H1 (cell line): Measurements from ENCODE around the gene AK5. TPM values are rescaled to one million over a fixed set of nuclear protein-coding genes. Genes with fewer than 3 reads are reported as not detected.

Experiments used
- CTCF ChIA-PET: fragments of 300-600 bp; sonication (Branson Sonifier 250); formaldehyde crosslinking; loops from one replicate; lab custom pipeline; 2021; ENCODE audit not compliant: partially characterized antibody; lab: Charles Lee
- POLR2A ChIA-PET: fragments of 300-600 bp; sonication (Branson Sonifier 250); formaldehyde crosslinking; loops from one replicate; lab custom pipeline; 2021; ENCODE audit warnings: inconsistent platforms; ENCODE audit not compliant: partially characterized antibody; lab: Charles Lee
- DNase-seq, 2 experiments: peaks; one replicate each; pipeline versions ENCODE4 v3.0.0 to v3.0.0-alpha.2; 2010 to 2022; ENCODE audit warnings: low spot score in 2 of 2, low read depth in 1 of 2, mixed read lengths in 1 of 2
- FAIRE-seq: peaks from 2 replicates; lab custom pipeline; 2011; peaks lifted over from hg19 to GRCh38; lab: Jason Lieb, UNC
- H2AFZ ChIP-seq: 2 replicates; pipeline ENCODE4 v1.8.1; 2012; ENCODE audit warnings: low read length, inconsistent platforms
- H2AK5ac ChIP-seq: 2 replicates; pipeline ENCODE4 v1.6.1; 2013; ENCODE audit warnings: low read depth, low read length
- H2BK120ac ChIP-seq: replicated peaks from 2 replicates; pipeline ENCODE3; 2013; ENCODE audit warnings: low read depth, low read length, inconsistent platforms
- H2BK12ac ChIP-seq: 2 replicates; pipeline ENCODE4 v1.6.1; 2013; ENCODE audit warnings: low read depth, low read length
- H2BK15ac ChIP-seq: 2 replicates; pipeline ENCODE4 v1.6.1; 2013; ENCODE audit warnings: low read length
- H2BK20ac ChIP-seq: 2 replicates; pipeline ENCODE4 v1.6.1; 2013; ENCODE audit warnings: low read length
- H2BK5ac ChIP-seq: 2 replicates; pipeline ENCODE4 v1.6.1; 2013; ENCODE audit warnings: low read depth, low read length
- H3K14ac ChIP-seq: 2 replicates; pipeline ENCODE4 v1.6.1; 2013; ENCODE audit warnings: inconsistent platforms; ENCODE audit not compliant: insufficient read length
- H3K18ac ChIP-seq: 2 replicates; pipeline ENCODE4 v1.6.1; 2013; ENCODE audit warnings: low read length; ENCODE audit errors: extremely low read depth
- H3K23ac ChIP-seq: 2 replicates; pipeline ENCODE4 v1.6.1; 2013; ENCODE audit warnings: inconsistent platforms; ENCODE audit not compliant: insufficient read length
- H3K23me2 ChIP-seq: 2 replicates; pipeline ENCODE4 v1.6.1; 2013; ENCODE audit warnings: low read depth, low read length
- H3K27ac ChIP-seq: 2 replicates; pipeline ENCODE4 v1.6.1; 2011; ENCODE audit warnings: low read depth, low read length, inconsistent platforms
- H3K27me3 ChIP-seq, 4 experiments: replicated peaks in 1 of 4; 1 replicate in 1 of 4; 2 replicates in 3 of 4; pipeline versions ENCODE4 v1.6.1 to v1.8.1; 2011 to 2013; ENCODE audit warnings: low read length in 3 of 4, mild to moderate bottlenecking in 3 of 4, inconsistent platforms in 2 of 4, mixed read lengths in 2 of 4, moderate library complexity in 1 of 4; ENCODE audit not compliant: control insufficient read depth in 3 of 4, insufficient read depth in 3 of 4; ENCODE audit errors: extremely low read depth in 1 of 4
- H3K36me3 ChIP-seq, 4 experiments: 2 replicates each; pipeline versions ENCODE4 v1.6.1 to v1.8.1; 2011 to 2013; ENCODE audit warnings: mild to moderate bottlenecking in 4 of 4, low read length in 3 of 4, moderate library complexity in 2 of 4, control low read depth in 1 of 4, inconsistent platforms in 1 of 4; ENCODE audit not compliant: insufficient read depth in 4 of 4, control insufficient read depth in 2 of 4
- H3K4ac ChIP-seq: replicated peaks from 2 replicates; pipeline ENCODE3; 2013; ENCODE audit warnings: low read length, low read depth, mixed read lengths, inconsistent platforms; ENCODE audit not compliant: insufficient read length
- H3K4me1 ChIP-seq, 4 experiments: replicated peaks in 1 of 4; 1 replicate in 1 of 4; 2 replicates in 3 of 4; pipeline versions ENCODE4 v1.6.1 to v1.8.1; 2011 to 2013; ENCODE audit warnings: low read length in 3 of 4, inconsistent platforms in 2 of 4, mixed read lengths in 1 of 4; ENCODE audit not compliant: insufficient read depth in 4 of 4, control insufficient read depth in 3 of 4
- H3K4me2 ChIP-seq, 2 experiments: 2 replicates each; pipeline versions ENCODE4 v1.6.1 to v1.8.1; 2011 to 2013; ENCODE audit warnings: low read depth in 2 of 2, low read length in 2 of 2, control low read depth in 1 of 2, inconsistent platforms in 1 of 2, mild to moderate bottlenecking in 1 of 2; ENCODE audit not compliant: insufficient read depth in 1 of 2
- H3K4me3 ChIP-seq, 4 experiments: fragments of 200-600, 300-600 bp in 1 of 4; sonication (generic), shearing (Covaris generic), sonication (Bioruptor Twin) in 1 of 4; 2 replicates each; pipeline versions ENCODE4 v1.5.1 to v1.8.1; 2011 to 2016; ENCODE audit warnings: low read length in 4 of 4, low read depth in 3 of 4, control low read depth in 2 of 4, inconsistent platforms in 2 of 4, mild to moderate bottlenecking in 2 of 4, mixed read lengths in 1 of 4, moderate library complexity in 1 of 4; ENCODE audit not compliant: insufficient read depth in 2 of 4; ENCODE audit errors: extremely low read depth in 1 of 4
- H3K56ac ChIP-seq: replicated peaks from 2 replicates; pipeline ENCODE3; 2013; ENCODE audit warnings: low read depth, mild to moderate bottlenecking, mixed read lengths, low read length, inconsistent platforms; ENCODE audit not compliant: insufficient read length
- H3K79me1 ChIP-seq: 2 replicates; pipeline ENCODE4 v1.6.1; 2013; ENCODE audit warnings: low read depth, low read length, control low read depth
- H3K79me2 ChIP-seq, 2 experiments: 2 replicates each; pipeline versions ENCODE4 v1.6.1 to v1.8.1; 2012 to 2013; ENCODE audit warnings: low read length in 2 of 2, mild to moderate bottlenecking in 2 of 2, inconsistent platforms in 1 of 2; ENCODE audit not compliant: insufficient read depth in 2 of 2, control insufficient read depth in 1 of 2
- H3K9ac ChIP-seq, 4 experiments: replicated peaks in 1 of 4; 1 replicate in 1 of 4; 2 replicates in 3 of 4; pipeline versions ENCODE4 v1.6.1 to v1.8.1; 2011 to 2013; ENCODE audit warnings: low read depth in 3 of 4, low read length in 3 of 4, control low read depth in 2 of 4, mild to moderate bottlenecking in 2 of 4, moderate library complexity in 2 of 4, inconsistent platforms in 1 of 4; ENCODE audit errors: extremely low read depth in 1 of 4
- H3K9me3 ChIP-seq, 2 experiments: 2 replicates each; pipeline versions ENCODE4 v1.6.1 to v1.8.1; 2012 to 2013; ENCODE audit warnings: mild to moderate bottlenecking in 2 of 2, moderate library complexity in 2 of 2, control low read depth in 1 of 2, inconsistent platforms in 1 of 2, low read depth in 1 of 2, low read length in 1 of 2, mixed read lengths in 1 of 2; ENCODE audit not compliant: insufficient read depth in 2 of 2
- H4K20me1 ChIP-seq, 2 experiments: replicated peaks in 1 of 2; 2 replicates each; pipeline versions ENCODE3 to v1.8.1; 2011 to 2013; ENCODE audit warnings: inconsistent platforms in 2 of 2, low read length in 2 of 2, mild to moderate bottlenecking in 1 of 2; ENCODE audit not compliant: insufficient read depth in 2 of 2, control insufficient read depth in 1 of 2
- H4K5ac ChIP-seq: 2 replicates; pipeline ENCODE4 v1.6.1; 2013; ENCODE audit warnings: low read length, low read depth, mixed read lengths, inconsistent platforms; ENCODE audit not compliant: insufficient read length
- H4K8ac ChIP-seq: 2 replicates; pipeline ENCODE4 v1.8.0; 2013; ENCODE audit warnings: mild to moderate bottlenecking, moderate library complexity, low read length, inconsistent platforms; ENCODE audit not compliant: insufficient read depth; ENCODE audit errors: extremely low read depth
- H4K91ac ChIP-seq: replicated peaks from 2 replicates; pipeline ENCODE3; 2013; ENCODE audit warnings: low read length, mixed read lengths, inconsistent platforms; ENCODE audit not compliant: insufficient read length
- CEBPB ChIP-seq: IDR thresholded peaks from 2 replicates; pipeline ENCODE4 v1.6.1; 2012; ENCODE audit warnings: low read depth, low read length
- CHD1 ChIP-seq: IDR thresholded peaks from 2 replicates; pipeline ENCODE4 v1.6.1; 2012; ENCODE audit warnings: low read depth, low read length, improper control_type of control experiment
- CTBP2 ChIP-seq: IDR thresholded peaks from 2 replicates; pipeline ENCODE4 v1.7.0; 2011; ENCODE audit warnings: borderline replicate concordance, mild to moderate bottlenecking, moderate library complexity, mixed read lengths, low read length; ENCODE audit not compliant: insufficient read depth, insufficient read length
- EP300 ChIP-seq, 2 experiments: IDR thresholded peaks; 1 replicate in 1 of 2; 2 replicates in 1 of 2; pipeline ENCODE4 v1.6.1; 2011 to 2012; ENCODE audit warnings: low read depth in 2 of 2, low read length in 2 of 2, mild to moderate bottlenecking in 2 of 2, borderline replicate concordance in 1 of 2, inconsistent platforms in 1 of 2, moderate library complexity in 1 of 2
- GABPA ChIP-seq: IDR thresholded peaks from 2 replicates; pipeline ENCODE4 v1.6.1; 2011; ENCODE audit warnings: mild to moderate bottlenecking, low read length, moderate library complexity, borderline replicate concordance; ENCODE audit not compliant: insufficient read depth
- GTF2F1 ChIP-seq: IDR thresholded peaks from 2 replicates; pipeline ENCODE4 v1.6.1; 2012; ENCODE audit warnings: low read depth, low read length, improper control_type of control experiment, borderline replicate concordance
- HDAC2 ChIP-seq, 2 experiments: fragments of 300-600 bp in 1 of 2; sonication (generic) in 1 of 2; IDR thresholded peaks; 2 replicates each; pipeline ENCODE4 v1.6.1; 2011 to 2012; ENCODE audit warnings: low read depth in 2 of 2, low read length in 2 of 2, mild to moderate bottlenecking in 2 of 2, moderate library complexity in 2 of 2, borderline replicate concordance in 1 of 2, inconsistent platforms in 1 of 2
- HDAC6 ChIP-seq: IDR thresholded peaks from one replicate; pipeline ENCODE4 v1.7.1; 2012; ENCODE audit warnings: low read depth, mild to moderate bottlenecking, inconsistent platforms, low read length, moderate library complexity
- KDM5A ChIP-seq: fragments of 200-600 bp; IDR thresholded peaks from 2 replicates; pipeline ENCODE4 v1.7.1; 2012; ENCODE audit warnings: mild to moderate bottlenecking, low read length, inconsistent platforms, mixed read lengths
- PHF8 ChIP-seq: fragments of 200-600 bp; sonication (generic); conservative IDR thresholded peaks from 2 replicates; pipeline ENCODE4 v1.7.1; 2012; ENCODE audit warnings: low read depth, mild to moderate bottlenecking, inconsistent platforms, low read length, moderate library complexity
- RXRA ChIP-seq: IDR thresholded peaks from 2 replicates; pipeline ENCODE4 v1.6.1; 2011; ENCODE audit warnings: low read depth, mild to moderate bottlenecking, low read length, moderate library complexity; ENCODE audit not compliant: insufficient read depth
- SP1 ChIP-seq: IDR thresholded peaks from 2 replicates; pipeline ENCODE4 v1.6.1; 2011; ENCODE audit warnings: low read depth, low read length
- ZNF274 ChIP-seq: IDR thresholded peaks from 2 replicates; pipeline ENCODE4 v1.7.0; 2012; ENCODE audit warnings: low read length, borderline replicate concordance; ENCODE audit errors: extremely low read depth
- polyA plus RNA-seq, 7 experiments: library from polyadenylated mRNA; depleted of rRNA in 3 of 7; stranded (reverse) in 5 of 7; unstranded in 2 of 7; fragments of >200 nt in 5 of 7; fragments of 200-250 nt in 2 of 7; gene quantifications; 1 replicate in 5 of 7; 2 replicates in 1 of 7; 4 replicates in 1 of 7; pipeline versions ENCODE4 v1.2.1 to v1.2.3, GENCODE V29; 2011 to 2013; ENCODE audit warnings: missing spikeins in 2 of 7, mixed read lengths in 2 of 7
- total RNA-seq: library from RNA; stranded (reverse); fragmentation: NEBNext Ultra II Directional; extraction: Animal tissue kit (Norgen Biotek cat#: 25700); gene quantifications from 2 replicates; pipeline ENCODE4 v1.2.1, GENCODE V29; 2021
- TF ChIP-seq, protein P1 (sequence below): IDR thresholded peaks from 2 replicates; pipeline ENCODE4 v1.6.1; 2011; ENCODE audit warnings: low read depth, mild to moderate bottlenecking, low read length; ENCODE audit not compliant: insufficient read depth

AK5 gene
- total and polyA plus RNA-seq, 2 of the 8 experiments (the other 6 are each of a cell fraction or from before 2014, with no cell fraction given), result 2.0 to 7.1 TPM

DNA sequence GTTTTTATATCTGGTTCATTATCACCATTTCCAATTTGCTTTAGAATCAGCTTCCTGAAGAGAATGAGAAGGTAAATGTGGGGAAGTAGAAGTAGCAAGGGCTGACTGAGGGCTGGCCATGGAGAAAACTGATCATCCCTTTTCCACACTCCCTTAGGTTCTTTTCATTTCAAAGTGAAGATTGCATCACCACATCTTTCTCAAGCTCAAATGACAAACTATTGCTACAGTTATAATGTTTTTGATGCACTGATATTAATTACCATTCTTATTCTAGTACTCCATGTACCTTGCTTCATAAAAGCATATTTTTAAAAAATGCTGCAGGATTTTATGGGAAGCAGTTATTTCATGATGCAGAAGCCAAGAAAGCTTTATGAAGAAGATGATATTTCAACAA lies 7.9 kb upstream of the AK5 start:
- H3K56ac ChIP-seq, result no peak overlapping the region
- no peak overlapping the region for H3K4ac ChIP-seq
- no peaks in the 10 kb centered on the region for H3K79me2 ChIP-seq
- no peaks in the 10 kb centered on the region for H3K4me1 ChIP-seq
- no peak overlapping the region for H2BK5ac ChIP-seq
- ChIA-PET POLR2A (no interaction called here), CTCF (interaction anchor here (0.6 kb wide), 1 partner anchor 16 kb away, joined by 3 read pairs; no protein-coding TSS in a partner anchor)
- H4K20me1 ChIP-seq, result no peaks in the 10 kb centered on the region
- FAIRE-seq (no peak), DNase-seq (no peak)
- no peak overlapping the region for H4K91ac ChIP-seq
- no peaks in the 10 kb centered on the region for H3K23me2 ChIP-seq
- no peaks in the 10 kb centered on the region for H3K79me1 ChIP-seq
- no peak overlapping the region for H3K9ac ChIP-seq
- no peak overlapping the region for H3K27ac ChIP-seq
- H3K9me3 ChIP-seq, result no peaks in the 10 kb centered on the region
- H3K18ac ChIP-seq, result no peak overlapping the region
- H2AFZ ChIP-seq, result no peak overlapping the region
- H3K4me2 ChIP-seq, result no peak overlapping the region
- no peak overlapping the region for H2BK120ac ChIP-seq
- no peak overlapping the region for H2BK12ac ChIP-seq
- H3K27me3 ChIP-seq, result no peaks in the 10 kb centered on the region
- H4K5ac ChIP-seq, result no peak overlapping the region
- H3K4me3 ChIP-seq, result no peak overlapping the region
- no peak overlapping the region for H2BK20ac ChIP-seq
- H4K8ac ChIP-seq, result no peak overlapping the region
- H2BK15ac ChIP-seq, result no peak overlapping the region
- no peak overlapping the region for H3K23ac ChIP-seq
- H2AK5ac ChIP-seq, result no peak overlapping the region
- no peaks in the 10 kb centered on the region for H3K36me3 ChIP-seq
- H3K14ac ChIP-seq, result no peak overlapping the region
- TF ChIP-seq PHF8, result no peak
- no peak for TF ChIP-seq CEBPB
- TF ChIP-seq HDAC6, result no peak
- no peak for TF ChIP-seq CHD1
- TF ChIP-seq, protein P1, sequence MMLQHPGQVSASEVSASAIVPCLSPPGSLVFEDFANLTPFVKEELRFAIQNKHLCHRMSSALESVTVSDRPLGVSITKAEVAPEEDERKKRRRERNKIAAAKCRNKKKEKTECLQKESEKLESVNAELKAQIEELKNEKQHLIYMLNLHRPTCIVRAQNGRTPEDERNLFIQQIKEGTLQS, result no peak
- TF ChIP-seq SP1, result no peak
- TF ChIP-seq HDAC2 (IDR thresholded peaks at IDR 0.05; ENCODE audit: borderline replicate concordance in 1 of 2, low read depth in 2 of 2, low read length in 2 of 2), result no peak
- TF ChIP-seq KDM5A, result no peak
- TF ChIP-seq GTF2F1, result no peak
- no peak for TF ChIP-seq CTBP2
- TF ChIP-seq ZNF274, result no peak
- no peak for TF ChIP-seq EP300 (IDR thresholded peaks at IDR 0.05; ENCODE audit: borderline replicate concordance in 1 of 2, low read depth in 2 of 2, low read length in 2 of 2)
- no peak for TF ChIP-seq RXRA
- no peak for TF ChIP-seq GABPA
